ENCODE data around the gene RGS1.
"Not testable (repeated sequence)": the region's sequence is repeated elsewhere in the genome, so short reads cannot be mapped to it uniquely, and the experiment has no call there.

The RGS1 gene, protein sequence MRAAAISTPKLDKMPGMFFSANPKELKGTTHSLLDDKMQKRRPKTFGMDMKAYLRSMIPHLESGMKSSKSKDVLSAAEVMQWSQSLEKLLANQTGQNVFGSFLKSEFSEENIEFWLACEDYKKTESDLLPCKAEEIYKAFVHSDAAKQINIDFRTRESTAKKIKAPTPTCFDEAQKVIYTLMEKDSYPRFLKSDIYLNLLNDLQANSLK

GRCh38 chr1:192575499-192576189 is at the start of gene RGS1:
RGS1 (plus strand) TSS chr1:192575773; CDS start chr1:192575793, 20 bp downstream.
- H3K4me3 Mint-ChIP-seq = peak within 1 kb of the TSS; percentile 79 to 88
- H3K27ac Mint-ChIP-seq = peak within 1 kb of the TSS; percentile 97
- peaks cover 0 to 17% of the 10 kb centered on the region in 2 donors for H3K27me3 Mint-ChIP-seq
- DNase-seq (peak; percentile 76), ATAC-seq (replicated peaks) (peak; percentile 90 to 98)
- H3K36me3 Mint-ChIP-seq = peaks cover 3 to 36% of the 10 kb centered on the region in 2 donors
- H3K4me1 Mint-ChIP-seq = peaks cover 16 to 28% of the 10 kb centered on the region in 2 donors
- peaks cover 4 to 6% of the 10 kb centered on the region in 2 donors for H3K9me3 Mint-ChIP-seq

GRCh38 chr1:192527111-192527795 is 48.3 kb upstream of the RGS1 start:
- Mint-ChIP-seq H3K9me3 (no peaks in the 10 kb centered on the region), H3K27ac (no peak overlapping the region), H3K4me3 (no peak overlapping the region), H3K27me3 (peaks cover 11 to 33% of the 10 kb centered on the region in 2 donors), H3K4me1 (peaks cover 17 to 23% of the 10 kb centered on the region in 2 donors), H3K36me3 (no peaks in the 10 kb centered on the region)
- ATAC-seq (replicated peaks) = no peak
- no peak for DNase-seq

GRCh38 chr1:192527950-192528349 is 47.6 kb upstream of the RGS1 start:
- DNase-seq (no peak), ATAC-seq (replicated peaks) (no peak)
- no peak overlapping the region for H3K27ac Mint-ChIP-seq
- peaks cover 17 to 23% of the 10 kb centered on the region in 2 donors for H3K4me1 Mint-ChIP-seq
- no peak overlapping the region for H3K4me3 Mint-ChIP-seq
- H3K9me3 Mint-ChIP-seq = peaks cover 0 to 2% of the 10 kb centered on the region in 2 donors
- H3K36me3 Mint-ChIP-seq = no peaks in the 10 kb centered on the region
- H3K27me3 Mint-ChIP-seq = peaks cover 11 to 37% of the 10 kb centered on the region in 2 donors

- peaks cover 17 to 46% of the 10 kb centered on the region in 2 donors for H3K27me3 Mint-ChIP-seq
- H3K27ac Mint-ChIP-seq = no peak overlapping the region
- DNase-seq (no peak), ATAC-seq (replicated peaks) (peak in 1 of 2 donors; percentile 26)
- H3K9me3 Mint-ChIP-seq = peaks cover 0 to 2% of the 10 kb centered on the region in 2 donors
- H3K36me3 Mint-ChIP-seq = no peaks in the 10 kb centered on the region
- H3K4me3 Mint-ChIP-seq = no peak overlapping the region
- peaks cover 17 to 22% of the 10 kb centered on the region in 2 donors for H3K4me1 Mint-ChIP-seq
Measured at GRCh38 chr1:192529031-192529755, 46.4 kb upstream of the RGS1 start.

- no peaks in the 10 kb centered on the region for H3K36me3 Mint-ChIP-seq
- DNase-seq = no peak
- peaks cover 14 to 16% of the 10 kb centered on the region in 2 donors for H3K4me1 Mint-ChIP-seq
- H3K27ac Mint-ChIP-seq = peak overlapping the region; percentile 10
- H3K27me3 Mint-ChIP-seq = peaks cover 13 to 45% of the 10 kb centered on the region in 2 donors
- peaks cover 0 to 2% of the 10 kb centered on the region in 2 donors for H3K9me3 Mint-ChIP-seq
- ATAC-seq (replicated peaks) = no peak
- peak overlapping the region; percentile 11 to 36 for H3K4me3 Mint-ChIP-seq
Measured at GRCh38 chr1:192529811-192530210, 45.8 kb upstream of the RGS1 start.

GRCh38 chr1:192530254-192530653 is 45.3 kb upstream of the RGS1 start:
- H3K27ac Mint-ChIP-seq = peak overlapping the region; percentile 20
- H3K27me3 Mint-ChIP-seq = peaks cover 13 to 48% of the 10 kb centered on the region in 2 donors
- peak; percentile 99 to 100 for ATAC-seq (replicated peaks)
- no peak overlapping the region for H3K4me3 Mint-ChIP-seq
- no peak for DNase-seq
- peaks cover 14 to 16% of the 10 kb centered on the region in 2 donors for H3K4me1 Mint-ChIP-seq
- no peaks in the 10 kb centered on the region for H3K36me3 Mint-ChIP-seq
- H3K9me3 Mint-ChIP-seq = peaks cover 0 to 2% of the 10 kb centered on the region in 2 donors

- H3K9me3 Mint-ChIP-seq; H3K27ac Mint-ChIP-seq; ATAC-seq (replicated peaks); H3K36me3 Mint-ChIP-seq; H3K4me3 Mint-ChIP-seq; DNase-seq: not testable (repeated sequence)
- peaks cover 9 to 42% of the 10 kb centered on the region in 2 donors for H3K27me3 Mint-ChIP-seq
- H3K4me1 Mint-ChIP-seq = peaks cover 12 to 16% of the 10 kb centered on the region in 2 donors
Measured at GRCh38 chr1:192531037-192531703, 44.4 kb upstream of the RGS1 start.

GRCh38 chr1:192534666-192535065 is 40.9 kb upstream of the RGS1 start:
- no peak for DNase-seq
- H3K4me1 Mint-ChIP-seq = peaks cover 18 to 30% of the 10 kb centered on the region in 2 donors

GRCh38 chr1:192535916-192536664 is 39.5 kb upstream of the RGS1 start:
- no peak for ATAC-seq (replicated peaks)
- Mint-ChIP-seq H3K4me1 (peaks cover 11 to 31% of the 10 kb centered on the region in 2 donors), H3K9me3 (peaks cover 0 to 3% of the 10 kb centered on the region in 2 donors), H3K27ac (no peak overlapping the region), H3K27me3 (peaks cover 12 to 22% of the 10 kb centered on the region in 2 donors), H3K4me3 (no peak overlapping the region), H3K36me3 (peaks cover 0 to 3% of the 10 kb centered on the region in 2 donors)
- no peak for DNase-seq

More at GRCh38 chr1:192534666-192535065, 40.9 kb upstream of the RGS1 start:
- Mint-ChIP-seq H3K4me3 (no peak overlapping the region), H3K27me3 (peaks cover 12 to 23% of the 10 kb centered on the region in 2 donors), H3K27ac (peak overlapping the region; percentile 15), H3K9me3 (peaks cover 0 to 3% of the 10 kb centered on the region in 2 donors), H3K36me3 (peaks cover 0 to 3% of the 10 kb centered on the region in 2 donors)
- no peak for ATAC-seq (replicated peaks)

- Mint-ChIP-seq H3K4me3 (peak overlapping the region in 1 of 2 donors; percentile 29), H3K27me3 (peaks cover 6 to 17% of the 10 kb centered on the region in 2 donors), H3K27ac (peak overlapping the region; percentile 73), H3K4me1 (peaks cover 13 to 31% of the 10 kb centered on the region in 2 donors), H3K9me3 (peaks cover 0 to 2% of the 10 kb centered on the region in 2 donors), H3K36me3 (peaks cover 0 to 3% of the 10 kb centered on the region in 2 donors)
- no peak for DNase-seq
- ATAC-seq (replicated peaks) = peak; percentile 94 to 97
Measured at GRCh38 chr1:192538407-192539296, 36.9 kb upstream of the RGS1 start.

DNA sequence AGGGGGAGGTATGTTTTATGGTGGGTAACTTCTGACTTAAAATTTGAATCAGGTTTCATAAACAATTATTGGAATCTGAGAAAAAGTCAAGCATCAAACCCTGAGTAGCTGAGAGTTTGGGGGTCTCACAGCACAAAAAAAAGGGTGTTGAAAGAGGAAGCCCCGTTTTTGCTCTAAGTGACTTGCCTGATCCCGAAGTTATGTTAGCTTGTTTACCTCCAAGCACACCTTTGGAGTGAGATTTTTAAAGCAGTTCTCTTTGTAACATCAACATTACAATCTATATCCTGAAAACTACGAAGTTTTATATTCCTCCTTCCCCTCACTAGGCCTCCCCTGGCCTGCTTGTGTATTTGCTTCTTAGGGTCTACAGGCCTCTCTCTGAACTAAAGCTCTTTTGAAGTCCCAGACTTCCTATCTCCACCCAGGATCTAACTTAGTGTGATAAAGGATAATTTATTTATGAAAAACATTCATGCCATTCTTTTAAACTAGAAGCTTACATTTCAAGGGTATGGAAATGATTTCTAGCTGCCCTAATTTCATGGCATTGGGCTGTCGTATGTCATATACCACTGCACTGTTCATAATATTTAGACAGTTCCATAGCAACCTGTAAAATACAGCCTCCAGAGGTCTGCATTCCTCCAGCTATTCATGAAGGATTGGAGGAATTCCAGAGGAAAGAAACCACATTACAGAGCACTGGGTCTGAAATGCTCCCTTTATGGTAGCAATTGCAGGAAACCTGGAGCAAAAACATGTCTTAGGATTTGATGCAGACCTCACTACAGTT is 36.1 kb upstream of the RGS1 start:
- H3K4me1 Mint-ChIP-seq = peaks cover 13 to 34% of the 10 kb centered on the region in 2 donors
- peaks cover 0 to 3% of the 10 kb centered on the region in 2 donors for H3K36me3 Mint-ChIP-seq
- peak overlapping the region; percentile 85 for H3K27ac Mint-ChIP-seq

More for the DNA sequence above, 36.1 kb upstream of the RGS1 start:
- Mint-ChIP-seq H3K4me3 (peak overlapping the region in 1 of 2 donors; percentile 25), H3K27me3 (peaks cover 5 to 14% of the 10 kb centered on the region in 2 donors), H3K9me3 (peaks cover 0 to 2% of the 10 kb centered on the region in 2 donors)
- no peak for DNase-seq
- ATAC-seq (replicated peaks) = peak; percentile 4 to 25

All from stimulated activated naive B cell treated with anti-CD40 and anti-IgM and Interleukin-4, amounts not matched to agents 10 μg/mL and 1 μg/mL and 100 μg/mL, for 72 hours (primary cell).